Endothelial cell of umbilical vein (primary cell): ENCODE measurements around the gene RABGGTB.
"Not testable (repeated sequence)": the region's sequence is repeated elsewhere in the genome, so short reads cannot be mapped to it uniquely, and the experiment has no call there.

Experiments used
- CTCF ChIP-seq, 2 donors: IDR thresholded peaks; 1 replicate in 1 of 2; 2 replicates in 1 of 2; pipeline ENCODE4 v1.5.1; 2011; ENCODE audit warnings: low read length in 2 of 2, mild to moderate bottlenecking in 2 of 2, moderate library complexity in 2 of 2, control low read depth in 1 of 2, inconsistent platforms in 1 of 2, low read depth in 1 of 2; ENCODE audit not compliant: insufficient read depth in 1 of 2; ENCODE audit errors: extremely low read depth in 1 of 2
- FOS ChIP-seq: IDR thresholded peaks from 2 replicates; pipeline ENCODE4 v1.6.1; 2011; ENCODE audit warnings: mild to moderate bottlenecking, low read length, moderate library complexity, borderline replicate concordance; ENCODE audit not compliant: insufficient read depth
- MYC ChIP-seq: IDR thresholded peaks from one replicate; pipeline ENCODE4 v1.6.1; 2011; ENCODE audit warnings: mild to moderate bottlenecking, low read depth, low read length
- POLR2A ChIP-seq: IDR thresholded peaks from 2 replicates; pipeline ENCODE4 v1.6.1; 2012; ENCODE audit warnings: low read depth, mild to moderate bottlenecking, control low read depth, low read length

- TF ChIP-seq CTCF (IDR thresholded peaks at IDR 0.05; ENCODE audit: extremely low read depth in 1 of 2, insufficient read depth in 1 of 2, low read depth in 1 of 2, low read length in 2 of 2); MYC; FOS; POLR2A: not testable (repeated sequence)
These were observed 2.1 kb upstream of the RABGGTB start for GRCh38 chr1:75783920-75784319.
